Measurements from ENCODE around the gene MTHFD1L. TPM values are rescaled to one million over a fixed set of nuclear protein-coding genes. Genes with fewer than 3 reads are reported as not detected.

MTHFD1L gene
- total RNA-seq, 1 donor from 2014 or later, result 66.0 TPM

DNA sequence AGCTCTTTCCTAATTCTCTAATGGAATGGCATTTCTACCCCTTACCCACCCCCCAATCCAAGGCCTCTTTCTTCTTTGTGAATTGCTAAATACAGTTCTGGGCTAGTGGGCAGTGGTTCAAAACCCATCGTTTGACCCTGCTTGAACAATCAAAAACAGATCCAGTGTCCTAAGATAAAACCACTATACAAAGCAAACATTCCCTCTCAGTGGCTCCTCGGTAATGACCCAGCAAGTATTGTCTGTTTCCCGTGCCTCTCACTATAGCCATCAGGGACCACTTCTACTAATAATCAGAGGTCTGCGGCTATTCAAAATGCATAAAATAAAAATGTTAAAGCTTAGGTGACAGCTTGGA is 230.7 kb downstream of the MTHFD1L start:
- Mint-ChIP-seq H3K9me3 (ENCODE audit: unreplicated experiment) (no peaks in the 10 kb centered on the region), H3K36me3 (ENCODE audit: low read depth, unreplicated experiment) (peaks cover 21% of the 10 kb centered on the region), H3K27ac (ENCODE audit: unreplicated experiment) (no peak overlapping the region)

DNA sequence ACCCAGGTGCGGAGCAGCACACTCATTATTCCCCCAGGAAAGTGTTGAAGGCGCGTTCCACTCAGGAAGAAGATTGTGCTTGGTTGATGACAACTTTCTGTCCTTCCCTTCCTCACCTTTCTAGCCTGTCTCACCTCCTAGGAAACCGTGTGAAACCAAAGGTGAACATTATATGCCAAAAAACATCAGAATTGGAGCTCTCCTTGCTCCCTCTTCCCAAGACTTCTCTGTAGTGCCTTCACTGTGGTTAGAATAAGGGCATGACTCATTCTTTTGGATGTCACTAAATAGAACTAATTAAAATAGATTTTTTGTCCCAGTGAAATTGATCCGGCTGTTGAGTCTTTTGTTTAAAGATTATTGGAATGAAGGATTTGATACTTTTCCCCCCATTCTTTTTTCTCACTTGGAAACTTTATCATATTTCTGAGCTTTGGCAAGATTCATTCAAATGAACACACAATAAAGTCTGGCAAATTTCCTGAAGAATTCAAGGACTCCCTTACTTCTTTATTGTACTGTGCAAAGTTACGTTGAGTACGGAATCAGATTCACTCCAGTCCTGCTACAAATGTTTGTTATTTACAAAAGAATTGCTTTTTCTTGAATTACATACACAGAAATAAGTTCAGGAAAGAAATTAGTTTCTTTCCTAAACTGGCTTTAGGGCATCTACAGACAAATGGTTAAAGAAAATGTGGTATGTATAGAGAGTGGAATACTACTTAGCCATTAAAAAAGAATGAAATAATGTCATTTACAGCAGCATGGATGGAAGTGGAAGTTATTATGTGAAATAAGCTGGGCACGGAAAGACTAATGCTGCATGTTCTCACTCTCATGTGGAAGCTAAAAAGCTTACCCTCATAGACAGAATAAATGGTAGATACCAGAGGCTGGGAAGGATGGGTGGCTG is 231.4 kb downstream of the MTHFD1L start:
- H3K4me3 Mint-ChIP-seq (ENCODE audit: unreplicated experiment), result no peak overlapping the region
- DNase-seq (ENCODE audit: low spot score), result no peak
- peaks cover 3% of the 10 kb centered on the region for H3K27me3 Mint-ChIP-seq (ENCODE audit: unreplicated experiment)
- TF ChIP-seq, protein P1, sequence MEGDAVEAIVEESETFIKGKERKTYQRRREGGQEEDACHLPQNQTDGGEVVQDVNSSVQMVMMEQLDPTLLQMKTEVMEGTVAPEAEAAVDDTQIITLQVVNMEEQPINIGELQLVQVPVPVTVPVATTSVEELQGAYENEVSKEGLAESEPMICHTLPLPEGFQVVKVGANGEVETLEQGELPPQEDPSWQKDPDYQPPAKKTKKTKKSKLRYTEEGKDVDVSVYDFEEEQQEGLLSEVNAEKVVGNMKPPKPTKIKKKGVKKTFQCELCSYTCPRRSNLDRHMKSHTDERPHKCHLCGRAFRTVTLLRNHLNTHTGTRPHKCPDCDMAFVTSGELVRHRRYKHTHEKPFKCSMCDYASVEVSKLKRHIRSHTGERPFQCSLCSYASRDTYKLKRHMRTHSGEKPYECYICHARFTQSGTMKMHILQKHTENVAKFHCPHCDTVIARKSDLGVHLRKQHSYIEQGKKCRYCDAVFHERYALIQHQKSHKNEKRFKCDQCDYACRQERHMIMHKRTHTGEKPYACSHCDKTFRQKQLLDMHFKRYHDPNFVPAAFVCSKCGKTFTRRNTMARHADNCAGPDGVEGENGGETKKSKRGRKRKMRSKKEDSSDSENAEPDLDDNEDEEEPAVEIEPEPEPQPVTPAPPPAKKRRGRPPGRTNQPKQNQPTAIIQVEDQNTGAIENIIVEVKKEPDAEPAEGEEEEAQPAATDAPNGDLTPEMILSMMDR (IDR thresholded peaks at IDR 0.05; ENCODE audit: unreplicated experiment), result no peak
- H3K9me3 Mint-ChIP-seq (ENCODE audit: unreplicated experiment), result no peaks in the 10 kb centered on the region
- no peak overlapping the region for H3K27ac Mint-ChIP-seq (ENCODE audit: unreplicated experiment)
- H3K36me3 Mint-ChIP-seq (ENCODE audit: low read depth, unreplicated experiment), result peaks cover 19% of the 10 kb centered on the region
- peaks cover 17% of the 10 kb centered on the region for H3K4me1 Mint-ChIP-seq (ENCODE audit: unreplicated experiment)

More for the DNA sequence above, 230.7 kb downstream of the MTHFD1L start:
- Mint-ChIP-seq H3K27me3 (ENCODE audit: unreplicated experiment) (peaks cover 3% of the 10 kb centered on the region), H3K4me1 (ENCODE audit: unreplicated experiment) (peaks cover 17% of the 10 kb centered on the region), H3K4me3 (ENCODE audit: unreplicated experiment) (no peak overlapping the region)
- TF ChIP-seq, protein P1 (IDR thresholded peaks at IDR 0.05; ENCODE audit: unreplicated experiment), result no peak
- DNase-seq (ENCODE audit: low spot score), result no peak

DNA sequence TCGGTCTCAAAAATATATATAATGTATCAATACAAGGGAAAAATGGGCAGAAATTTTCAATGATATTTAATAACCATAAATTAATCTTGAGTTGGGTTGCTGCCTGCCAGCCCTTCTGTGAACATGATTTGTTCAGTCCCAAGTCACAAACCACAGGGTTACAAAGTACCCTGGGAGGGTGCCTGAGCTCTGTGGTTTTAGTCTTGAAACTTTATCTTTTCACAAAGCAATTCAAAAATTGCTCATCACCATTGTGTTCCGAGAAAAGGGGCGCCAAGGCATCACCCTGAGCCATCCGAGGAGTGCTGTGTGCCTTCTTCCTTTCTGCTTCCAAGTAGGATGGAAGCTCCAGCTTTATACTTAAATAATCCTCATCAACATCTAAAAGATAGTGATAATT is 232.7 kb downstream of the MTHFD1L start:
- Mint-ChIP-seq H3K36me3 (ENCODE audit: low read depth, unreplicated experiment) (peaks cover 7% of the 10 kb centered on the region), H3K27me3 (ENCODE audit: unreplicated experiment) (peaks cover 1% of the 10 kb centered on the region), H3K4me3 (ENCODE audit: unreplicated experiment) (no peak overlapping the region), H3K27ac (ENCODE audit: unreplicated experiment) (no peak overlapping the region), H3K9me3 (ENCODE audit: unreplicated experiment) (no peaks in the 10 kb centered on the region), H3K4me1 (ENCODE audit: unreplicated experiment) (peaks cover 9% of the 10 kb centered on the region)
- DNase-seq (ENCODE audit: low spot score), result no peak
- TF ChIP-seq, protein P1 (IDR thresholded peaks at IDR 0.05; ENCODE audit: unreplicated experiment), result no peak

DNA sequence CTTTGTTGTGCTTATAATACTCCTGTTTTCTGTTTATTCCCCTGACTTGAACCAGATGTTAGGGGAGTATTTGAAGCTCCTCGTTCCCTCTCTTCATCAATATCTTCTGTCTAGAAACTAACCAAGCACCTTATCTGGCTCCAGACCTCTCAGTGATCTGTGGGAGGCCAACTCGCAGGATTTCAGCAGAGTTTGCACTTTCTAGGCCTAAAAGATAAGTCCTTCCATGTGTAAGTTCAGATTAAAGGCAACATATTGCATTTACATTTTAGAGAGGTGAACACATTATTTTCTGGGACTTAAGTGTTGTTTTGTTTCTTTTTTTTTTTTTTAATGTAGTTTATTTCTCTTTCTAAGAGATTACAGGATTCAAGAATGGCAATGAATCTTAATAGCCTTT is 234.8 kb downstream of the MTHFD1L start:
- TF ChIP-seq, protein P1 (IDR thresholded peaks at IDR 0.05; ENCODE audit: unreplicated experiment), result no peak
- Mint-ChIP-seq H3K4me3 (ENCODE audit: unreplicated experiment) (no peak overlapping the region), H3K9me3 (ENCODE audit: unreplicated experiment) (no peaks in the 10 kb centered on the region), H3K36me3 (ENCODE audit: low read depth, unreplicated experiment) (peaks cover 7% of the 10 kb centered on the region), H3K27ac (ENCODE audit: unreplicated experiment) (no peak overlapping the region), H3K4me1 (ENCODE audit: unreplicated experiment) (peaks cover 9% of the 10 kb centered on the region), H3K27me3 (ENCODE audit: unreplicated experiment) (no peaks in the 10 kb centered on the region)
- no peak for DNase-seq (ENCODE audit: low spot score)

DNA sequence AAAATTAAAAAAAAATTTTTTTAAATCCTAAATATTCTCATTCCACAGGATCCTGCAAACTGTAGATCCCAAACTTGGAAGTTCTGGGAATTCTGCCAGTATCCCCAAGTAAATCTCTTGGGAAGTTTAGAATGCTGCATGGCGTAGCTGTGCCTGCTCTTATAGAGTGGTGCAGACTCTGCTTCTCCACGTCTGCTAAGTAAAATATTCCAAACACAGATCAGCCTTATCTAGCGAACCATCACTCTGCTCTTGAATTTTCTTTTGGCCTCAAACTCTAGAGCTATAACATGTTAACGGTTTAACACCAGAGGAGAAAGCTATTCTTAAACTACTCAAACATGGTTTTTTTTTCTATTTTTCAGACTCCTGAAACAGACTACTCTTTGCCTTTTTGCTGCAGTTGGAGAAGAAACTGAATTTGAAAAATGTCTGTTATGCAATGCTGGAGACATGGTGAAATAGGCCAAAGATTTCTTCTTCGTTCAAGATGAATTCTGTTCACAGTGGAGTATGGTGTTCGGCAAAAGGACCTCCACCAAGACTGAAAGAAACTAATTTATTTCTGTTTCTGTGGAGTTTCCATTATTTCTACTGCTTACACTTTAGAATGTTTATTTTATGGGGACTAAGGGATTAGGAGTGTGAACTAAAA is 235.8 kb downstream of the MTHFD1L start:
- Mint-ChIP-seq H3K27ac (ENCODE audit: unreplicated experiment) (no peak overlapping the region), H3K36me3 (ENCODE audit: low read depth, unreplicated experiment) (peaks cover 5% of the 10 kb centered on the region), H3K9me3 (ENCODE audit: unreplicated experiment) (no peaks in the 10 kb centered on the region), H3K4me3 (ENCODE audit: unreplicated experiment) (no peak overlapping the region), H3K27me3 (ENCODE audit: unreplicated experiment) (no peaks in the 10 kb centered on the region), H3K4me1 (ENCODE audit: unreplicated experiment) (peaks cover 9% of the 10 kb centered on the region)
- TF ChIP-seq, protein P1 (IDR thresholded peaks at IDR 0.05; ENCODE audit: unreplicated experiment), result no peak
- no peak for DNase-seq (ENCODE audit: low spot score)
